H7 (cell line): ENCODE results near the gene WNT3. TPM values are rescaled to one million over a fixed set of nuclear protein-coding genes. Genes with fewer than 3 reads are reported as not detected.
A peak's percentile ranks its signal among the peaks of the same experiment; 100 is the strongest.

Experiments
- DNase-seq: peaks from one replicate; pipeline ENCODE4 v3.0.0; 2012
- H3K27me3 ChIP-seq: 2 replicates; pipeline ENCODE4 v1.6.0; 2011; ENCODE audit warnings: mild to moderate bottlenecking, low read length; ENCODE audit not compliant: control insufficient read depth, insufficient read depth
- H3K36me3 ChIP-seq: replicated peaks from 2 replicates; pipeline ENCODE4 v1.5.1; 2011; ENCODE audit warnings: low read length; ENCODE audit not compliant: control insufficient read depth, insufficient read depth
- H3K4me3 ChIP-seq: 2 replicates; pipeline ENCODE4 v1.5.1; 2011; ENCODE audit warnings: low read depth, mild to moderate bottlenecking, control low read depth, low read length, moderate library complexity; ENCODE audit not compliant: insufficient read depth
- total RNA-seq: library from RNA; depleted of rRNA; stranded (reverse); fragments of >200 nt; shearing (Covaris generic); gene quantifications from 2 replicates; pipeline ENCODE4 v1.2.3, GENCODE V29; 2014; rRNA removed

Gene WNT3
- 29.9 and 31.9 TPM in 2 replicates for total RNA-seq

GRCh38 chr17:46818316-46818928 is at the start of gene WNT3:
WNT3 (minus strand) TSS chr17:46818692; CDS start chr17:46818597, 95 bp downstream.
- Histone ChIP-seq H3K4me3 (peak within 1 kb of the TSS; percentile 66), H3K36me3 (no peaks in the 10 kb centered on the region), H3K27me3 (peaks cover 35% of the 10 kb centered on the region)
- DNase-seq: peak; percentile 97

- no peak overlapping the region for H3K4me3 ChIP-seq
- no peak for DNase-seq
- H3K27me3 ChIP-seq: no peaks in the 10 kb centered on the region; the same call in 1 of the 2 replicates
- no peaks in the 10 kb centered on the region for H3K36me3 ChIP-seq
These were observed 48.3 kb upstream of the WNT3 start for GRCh38 chr17:46866747-46867146.

GRCh38 chr17:46866325-46866724 is 47.8 kb upstream of the WNT3 start:
- H3K4me3 ChIP-seq: no peak overlapping the region
- no peak for DNase-seq

GRCh38 chr17:46865100-46865499 is 46.6 kb upstream of the WNT3 start:
- no peak overlapping the region for H3K4me3 ChIP-seq
- DNase-seq: peak; percentile 65
- no peaks in the 10 kb centered on the region for H3K36me3 ChIP-seq
- no peaks in the 10 kb centered on the region; the same call in 1 of the 2 replicates for H3K27me3 ChIP-seq

More at GRCh38 chr17:46866325-46866724, 47.8 kb upstream of the WNT3 start:
- Histone ChIP-seq H3K36me3 (no peaks in the 10 kb centered on the region), H3K27me3 (no peaks in the 10 kb centered on the region; the same call in 1 of the 2 replicates)

GRCh38 chr17:46863383-46864121 is 45.1 kb upstream of the WNT3 start:
- no peaks in the 10 kb centered on the region; the same call in 1 of the 2 replicates for H3K27me3 ChIP-seq
- no peak for DNase-seq
- no peaks in the 10 kb centered on the region for H3K36me3 ChIP-seq
- H3K4me3 ChIP-seq: no peak overlapping the region

- peak; percentile 93 for DNase-seq
- Histone ChIP-seq H3K27me3 (no peaks in the 10 kb centered on the region; the same call in 1 of the 2 replicates), H3K4me3 (no peak overlapping the region), H3K36me3 (no peaks in the 10 kb centered on the region)
These were observed 44.5 kb upstream of the WNT3 start for GRCh38 chr17:46862949-46863348.

- no peak for DNase-seq
- Histone ChIP-seq H3K36me3 (no peaks in the 10 kb centered on the region), H3K27me3 (no peaks in the 10 kb centered on the region; the same call in 1 of the 2 replicates), H3K4me3 (no peak overlapping the region)
These were observed 41.5 kb upstream of the WNT3 start for GRCh38 chr17:46859996-46860395.

- H3K4me3 ChIP-seq: no peak overlapping the region
- H3K27me3 ChIP-seq: peaks cover 10% of the 10 kb centered on the region
- DNase-seq: no peak
- no peaks in the 10 kb centered on the region for H3K36me3 ChIP-seq
These were observed 39.1 kb upstream of the WNT3 start for GRCh38 chr17:46857600-46857999.

GRCh38 chr17:46854948-46855347 is 36.5 kb upstream of the WNT3 start:
- no peak for DNase-seq
- Histone ChIP-seq H3K27me3 (peaks cover 32% of the 10 kb centered on the region), H3K36me3 (no peaks in the 10 kb centered on the region), H3K4me3 (no peak overlapping the region)

GRCh38 chr17:46854515-46854914 is 36.0 kb upstream of the WNT3 start:
- no peak for DNase-seq
- Histone ChIP-seq H3K27me3 (peaks cover 35% of the 10 kb centered on the region), H3K36me3 (no peaks in the 10 kb centered on the region)

GRCh38 chr17:46853896-46854444 is 35.5 kb upstream of the WNT3 start:
- H3K27me3 ChIP-seq: peaks cover 39% of the 10 kb centered on the region
- no peak for DNase-seq
- no peaks in the 10 kb centered on the region for H3K36me3 ChIP-seq
- H3K4me3 ChIP-seq: no peak overlapping the region

More at GRCh38 chr17:46854515-46854914, 36.0 kb upstream of the WNT3 start:
- no peak overlapping the region for H3K4me3 ChIP-seq

- Histone ChIP-seq H3K4me3 (peak within 1 kb of the TSS; percentile 57), H3K36me3 (no peaks in the 10 kb centered on the region), H3K27me3 (peaks cover 42% of the 10 kb centered on the region)
- peak; percentile 98 for DNase-seq
These were observed 32.7 kb upstream of the WNT3 start, which contains the start of gene WNT9B for GRCh38 chr17:46851029-46851741. WNT9B (plus strand) TSS chr17:46851583; CDS start chr17:46851639, 56 bp downstream.

- Histone ChIP-seq H3K4me3 (peak overlapping the region; percentile 57), H3K36me3 (no peaks in the 10 kb centered on the region), H3K27me3 (peaks cover 42% of the 10 kb centered on the region)
- no peak for DNase-seq
These were observed 32.2 kb upstream of the WNT3 start for GRCh38 chr17:46850688-46851028.

- no peaks in the 10 kb centered on the region for H3K36me3 ChIP-seq
- H3K27me3 ChIP-seq: peaks cover 39% of the 10 kb centered on the region
- no peak overlapping the region for H3K4me3 ChIP-seq
- DNase-seq: no peak
These were observed 30.0 kb upstream of the WNT3 start for GRCh38 chr17:46848534-46848933.
